Panc1 (cell line): ENCODE data around the gene LOC101059915.
"Not testable (repeated sequence)": the region's sequence is repeated elsewhere in the genome, so short reads cannot be mapped to it uniquely, and the experiment has no call there.

Source experiments
- ATAC-seq: fragments of 200-7000 bp; cut with Tn5 transposase; 2 replicates; pipeline ENCODE4 v1.9.1; 2020; ENCODE audit warnings: mild to moderate bottlenecking, moderate library complexity
- BruUV-seq: library from RNA; stranded (reverse); fragments of 400-500 nt; replicated peaks from 2 replicates; lab custom pipeline; 2021; lab: Mats Ljungman, UMichigan
- CTCF ChIA-PET: fragments of 300-600 bp; sonication (Branson Sonifier 250); formaldehyde crosslinking; loops from one replicate; lab custom pipeline; 2022; ENCODE audit warnings: antibody characterized with exemption; lab: Charles Lee
- POLR2A ChIA-PET: fragments of 300-600 bp; sonication (Branson Sonifier 250); formaldehyde crosslinking; loops from one replicate; lab custom pipeline; 2022; ENCODE audit warnings: antibody characterized with exemption; lab: Charles Lee
- DNase-seq: peaks from one replicate; pipeline ENCODE4 v3.0.0-alpha.2; 2010; ENCODE audit warnings: low read depth, low spot score
- H3K27ac ChIP-seq: 2 replicates; pipeline ENCODE4 v1.5.1; 2011; ENCODE audit warnings: mild to moderate bottlenecking, low read length, inconsistent platforms
- H3K27me3 ChIP-seq: fragments of 200-500 bp; sonication (Bioruptor generic); 2 replicates; pipeline ENCODE4 v1.6.0; 2014; ENCODE audit warnings: low read length, inconsistent platforms; ENCODE audit not compliant: control insufficient read depth, insufficient read depth
- H3K36me3 ChIP-seq: fragments of 200-500 bp; sonication (Bioruptor generic); 2 replicates; pipeline ENCODE4 v1.5.1; 2014; ENCODE audit warnings: inconsistent platforms, mild to moderate bottlenecking, low read length, moderate library complexity; ENCODE audit not compliant: control insufficient read depth, insufficient read depth
- H3K4me1 ChIP-seq: 2 replicates; pipeline ENCODE4 v1.5.1; 2011; ENCODE audit warnings: inconsistent platforms, mild to moderate bottlenecking, low read length, moderate library complexity; ENCODE audit not compliant: control insufficient read depth, insufficient read depth
- H3K4me3 ChIP-seq, 2 experiments: 2 replicates each; pipeline ENCODE4 v1.5.1; 2011 to 2012; ENCODE audit warnings: low read depth in 2 of 2, low read length in 2 of 2, mild to moderate bottlenecking in 2 of 2, inconsistent platforms in 1 of 2, moderate library complexity in 1 of 2
- H3K9me3 ChIP-seq: fragments of 200-500 bp; sonication (Bioruptor generic); 2 replicates; pipeline ENCODE4 v1.5.1; 2014; ENCODE audit warnings: low read depth, mild to moderate bottlenecking, inconsistent platforms, low read length, moderate library complexity; ENCODE audit not compliant: control insufficient read depth, insufficient read depth
- POLR2AphosphoS5 ChIP-seq: IDR thresholded peaks from 2 replicates; pipeline ENCODE4 v1.6.1; 2012; ENCODE audit warnings: mild to moderate bottlenecking, low read depth, low read length, moderate library complexity
- SIN3A ChIP-seq: IDR thresholded peaks from 2 replicates; pipeline ENCODE4 v1.6.1; 2012; ENCODE audit warnings: low read depth, mild to moderate bottlenecking, low read length, moderate library complexity, borderline replicate concordance; ENCODE audit not compliant: insufficient read depth
- TCF7L2 ChIP-seq: IDR thresholded peaks from 2 replicates; pipeline ENCODE4 v1.6.1; 2011; ENCODE audit warnings: mild to moderate bottlenecking, low read depth, low read length, inconsistent platforms
- in situ Hi-C: cut with HindIII; loops from 2 replicates; pipeline ENCODE4 v1.10.0; 2016; ENCODE audit warnings: low sequenced_read_pairs, low pct_unique_long_range_greater_than_20kb
- intact Hi-C: fragments of 100-400 bp; cut with micrococcal nuclease; formaldehyde crosslinking; loops from one replicate; pipeline ENCODE4 v1.10.0; 2022; ENCODE audit not compliant: unreplicated experiment
- TF ChIP-seq, protein P1 (sequence below): fragments of 450-650 bp; IDR thresholded peaks from 2 replicates; pipeline ENCODE4 v1.5.1; 2017; ENCODE audit warnings: mild to moderate bottlenecking
- TF ChIP-seq, protein P2 (sequence below), 2 experiments: IDR thresholded peaks; 2 replicates each; pipeline ENCODE4 v1.6.1; 2011 to 2012; ENCODE audit warnings: low read depth in 2 of 2, control low read depth in 1 of 2, low read length in 1 of 2, mild to moderate bottlenecking in 1 of 2, moderate library complexity in 1 of 2; ENCODE audit not compliant: insufficient read depth in 1 of 2

LOC101059915 gene

DNA sequence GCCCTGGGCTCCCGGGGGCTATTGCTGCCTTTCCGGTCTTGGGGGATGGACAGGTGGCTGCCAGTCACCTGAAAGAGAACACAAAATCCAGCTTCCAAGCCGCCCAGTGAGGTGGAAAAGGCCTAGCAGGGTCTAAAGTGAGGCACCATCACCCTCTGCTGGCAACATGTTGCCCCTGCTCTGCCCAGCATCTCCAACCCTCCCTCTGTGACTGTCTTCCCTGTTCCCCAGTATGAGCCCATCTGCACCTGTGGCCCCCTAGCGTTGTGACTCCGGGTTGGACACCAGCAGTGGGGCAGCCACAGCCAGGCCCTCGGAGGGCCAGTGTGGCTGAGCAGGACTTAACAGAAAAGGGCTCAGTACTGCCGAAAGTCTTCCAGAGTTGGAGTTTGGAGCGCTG lies 3.1 kb upstream of the LOC101059915 start:
- CTCF ChIA-PET, in situ Hi-C loops, intact Hi-C loops, H3K27ac ChIP-seq, H3K4me1 ChIP-seq, H3K36me3 ChIP-seq, H3K4me3 ChIP-seq, H3K9me3 ChIP-seq, DNase-seq, POLR2A ChIA-PET, H3K27me3 ChIP-seq, BruUV-seq: not testable (repeated sequence)
- TF ChIP-seq, protein P1, sequence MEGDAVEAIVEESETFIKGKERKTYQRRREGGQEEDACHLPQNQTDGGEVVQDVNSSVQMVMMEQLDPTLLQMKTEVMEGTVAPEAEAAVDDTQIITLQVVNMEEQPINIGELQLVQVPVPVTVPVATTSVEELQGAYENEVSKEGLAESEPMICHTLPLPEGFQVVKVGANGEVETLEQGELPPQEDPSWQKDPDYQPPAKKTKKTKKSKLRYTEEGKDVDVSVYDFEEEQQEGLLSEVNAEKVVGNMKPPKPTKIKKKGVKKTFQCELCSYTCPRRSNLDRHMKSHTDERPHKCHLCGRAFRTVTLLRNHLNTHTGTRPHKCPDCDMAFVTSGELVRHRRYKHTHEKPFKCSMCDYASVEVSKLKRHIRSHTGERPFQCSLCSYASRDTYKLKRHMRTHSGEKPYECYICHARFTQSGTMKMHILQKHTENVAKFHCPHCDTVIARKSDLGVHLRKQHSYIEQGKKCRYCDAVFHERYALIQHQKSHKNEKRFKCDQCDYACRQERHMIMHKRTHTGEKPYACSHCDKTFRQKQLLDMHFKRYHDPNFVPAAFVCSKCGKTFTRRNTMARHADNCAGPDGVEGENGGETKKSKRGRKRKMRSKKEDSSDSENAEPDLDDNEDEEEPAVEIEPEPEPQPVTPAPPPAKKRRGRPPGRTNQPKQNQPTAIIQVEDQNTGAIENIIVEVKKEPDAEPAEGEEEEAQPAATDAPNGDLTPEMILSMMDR = peak; percentile 71
- ATAC-seq = peak; percentile 90

DNA sequence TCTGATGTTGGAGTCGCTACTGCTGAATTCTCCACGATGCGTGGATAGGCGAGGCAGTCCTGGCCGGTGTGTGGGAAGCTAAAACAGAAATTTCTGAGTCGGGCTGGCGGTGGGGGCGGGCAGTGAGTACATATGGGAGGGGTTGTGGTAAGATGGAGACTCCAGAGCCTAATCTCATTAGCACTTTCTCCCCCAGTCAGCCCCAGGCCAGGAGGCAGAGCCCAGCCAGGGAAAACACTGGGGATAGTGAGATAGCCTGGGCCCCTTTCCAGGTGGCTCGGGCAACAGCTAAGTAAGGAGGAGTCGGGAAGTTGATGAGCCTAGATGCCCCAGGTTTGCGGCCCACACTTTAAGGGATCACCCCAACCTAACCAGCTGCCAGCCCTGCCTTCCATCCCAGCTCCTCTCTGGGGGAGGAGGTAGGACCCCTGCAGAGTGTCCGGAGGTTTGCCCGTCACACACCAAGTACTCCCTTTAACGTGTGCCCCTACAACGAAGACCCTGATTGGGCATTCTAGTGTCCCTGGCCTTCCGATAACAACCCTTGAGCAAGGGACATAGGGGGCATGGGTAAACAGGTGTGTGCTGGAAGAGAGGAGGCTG lies 2.4 kb upstream of the LOC101059915 start:
- ChIA-PET CTCF (interaction anchor here (0.6 kb wide), 1 partner anchor 9 kb away, joined by 5 read pairs; no protein-coding TSS in a partner anchor), POLR2A (no interaction called here)
- intact Hi-C loops = no loop called here
- H3K27ac ChIP-seq = no peak overlapping the region
- no peaks in the 10 kb centered on the region for H3K9me3 ChIP-seq
- no TSS peak for BruUV-seq
- DNase-seq = no peak
- H3K4me3 ChIP-seq = no peak overlapping the region
- H3K36me3 ChIP-seq = no peaks in the 10 kb centered on the region
- ATAC-seq = no peak
- no peaks in the 10 kb centered on the region for H3K27me3 ChIP-seq
- in situ Hi-C loops = no loop called here
- no peaks in the 10 kb centered on the region for H3K4me1 ChIP-seq
- TF ChIP-seq TCF7L2 (no peak), SIN3A (no peak), POLR2AphosphoS5 (no peak)
- TF ChIP-seq, protein P1 = no peak
- TF ChIP-seq, protein P2, sequence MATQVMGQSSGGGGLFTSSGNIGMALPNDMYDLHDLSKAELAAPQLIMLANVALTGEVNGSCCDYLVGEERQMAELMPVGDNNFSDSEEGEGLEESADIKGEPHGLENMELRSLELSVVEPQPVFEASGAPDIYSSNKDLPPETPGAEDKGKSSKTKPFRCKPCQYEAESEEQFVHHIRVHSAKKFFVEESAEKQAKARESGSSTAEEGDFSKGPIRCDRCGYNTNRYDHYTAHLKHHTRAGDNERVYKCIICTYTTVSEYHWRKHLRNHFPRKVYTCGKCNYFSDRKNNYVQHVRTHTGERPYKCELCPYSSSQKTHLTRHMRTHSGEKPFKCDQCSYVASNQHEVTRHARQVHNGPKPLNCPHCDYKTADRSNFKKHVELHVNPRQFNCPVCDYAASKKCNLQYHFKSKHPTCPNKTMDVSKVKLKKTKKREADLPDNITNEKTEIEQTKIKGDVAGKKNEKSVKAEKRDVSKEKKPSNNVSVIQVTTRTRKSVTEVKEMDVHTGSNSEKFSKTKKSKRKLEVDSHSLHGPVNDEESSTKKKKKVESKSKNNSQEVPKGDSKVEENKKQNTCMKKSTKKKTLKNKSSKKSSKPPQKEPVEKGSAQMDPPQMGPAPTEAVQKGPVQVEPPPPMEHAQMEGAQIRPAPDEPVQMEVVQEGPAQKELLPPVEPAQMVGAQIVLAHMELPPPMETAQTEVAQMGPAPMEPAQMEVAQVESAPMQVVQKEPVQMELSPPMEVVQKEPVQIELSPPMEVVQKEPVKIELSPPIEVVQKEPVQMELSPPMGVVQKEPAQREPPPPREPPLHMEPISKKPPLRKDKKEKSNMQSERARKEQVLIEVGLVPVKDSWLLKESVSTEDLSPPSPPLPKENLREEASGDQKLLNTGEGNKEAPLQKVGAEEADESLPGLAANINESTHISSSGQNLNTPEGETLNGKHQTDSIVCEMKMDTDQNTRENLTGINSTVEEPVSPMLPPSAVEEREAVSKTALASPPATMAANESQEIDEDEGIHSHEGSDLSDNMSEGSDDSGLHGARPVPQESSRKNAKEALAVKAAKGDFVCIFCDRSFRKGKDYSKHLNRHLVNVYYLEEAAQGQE (IDR thresholded peaks at IDR 0.05; ENCODE audit: insufficient read depth in 1 of 2, low read depth in 2 of 2, low read length in 1 of 2) = no peak
